GM10847 (cell line): ENCODE results near the gene LRRC4B.

Experiments
- POLR2A ChIP-seq: IDR thresholded peaks from 2 replicates; pipeline ENCODE4 v1.6.1; 2011; ENCODE audit not compliant: insufficient read length; ENCODE audit errors: extremely low read depth

Gene LRRC4B

DNA sequence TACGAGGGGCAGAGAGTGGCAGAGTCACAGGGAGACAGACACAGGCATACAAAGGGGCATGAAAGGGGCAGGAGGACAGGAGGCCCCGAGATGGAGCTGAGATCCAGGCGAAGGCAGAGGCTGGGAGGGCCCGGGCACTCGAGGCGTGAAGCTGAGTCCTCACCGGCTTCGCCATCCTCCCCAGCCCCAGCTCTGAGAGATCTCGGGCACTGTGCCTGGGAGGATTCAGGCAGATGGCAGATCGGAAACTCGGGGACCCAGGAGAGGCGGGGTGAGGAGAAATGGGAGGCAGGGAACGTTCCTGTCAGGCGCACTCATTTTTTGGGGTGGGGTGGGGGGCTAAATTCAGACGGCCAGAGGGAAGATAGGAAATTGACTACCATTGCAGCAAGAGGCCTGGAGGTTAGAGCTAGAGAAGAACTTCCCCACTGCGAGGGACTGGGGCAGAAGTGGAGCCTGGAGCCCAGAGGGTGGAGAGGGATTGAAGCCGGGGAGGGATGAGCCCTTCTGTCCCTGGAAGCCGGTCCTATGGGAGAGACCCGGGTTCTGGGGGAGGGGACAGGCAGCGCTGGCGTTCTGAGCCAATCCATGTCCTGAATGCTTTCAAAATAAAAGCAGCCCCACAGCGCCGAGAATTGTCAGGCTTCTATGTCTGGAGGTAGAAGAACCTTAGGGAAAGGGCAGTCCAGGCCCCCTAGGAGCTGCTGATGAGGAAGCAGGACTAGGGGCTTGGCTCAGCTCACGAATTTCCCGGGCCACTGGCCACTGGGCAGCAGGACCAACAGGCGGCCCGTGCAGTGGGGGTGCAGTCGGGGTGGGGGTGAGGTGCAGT, 12.6 kb downstream of the LRRC4B start:
- TF ChIP-seq POLR2A: no peak

DNA sequence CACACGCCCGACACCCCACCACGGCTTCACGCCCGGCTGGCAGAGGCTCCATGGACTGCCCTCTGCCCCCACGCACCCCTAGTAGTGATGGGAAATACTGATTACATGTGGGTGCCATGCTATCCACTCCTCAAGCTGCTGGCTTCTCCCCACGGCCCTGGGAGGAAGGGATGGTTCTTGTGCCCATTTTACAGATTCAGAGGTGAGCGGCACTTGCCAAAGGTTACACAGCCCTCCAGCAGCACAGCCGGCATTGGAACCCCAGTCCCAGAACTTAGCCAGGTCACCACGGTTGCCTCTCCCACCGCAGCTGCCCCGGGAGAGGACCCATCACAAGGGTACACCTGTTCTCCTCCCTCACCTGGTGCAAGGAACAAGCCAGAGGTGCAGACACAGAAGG, 13.2 kb downstream of the LRRC4B start:
- no peak for TF ChIP-seq POLR2A

- TF ChIP-seq POLR2A: no peak
These were observed 14.0 kb downstream of the LRRC4B start for GRCh38 chr19:50554212-50554611.

GRCh38 chr19:50553134-50553703, 15.0 kb downstream of the LRRC4B start:
- TF ChIP-seq POLR2A: no peak

- no peak for TF ChIP-seq POLR2A
These were observed 15.7 kb downstream of the LRRC4B start for GRCh38 chr19:50552540-50552939.

- TF ChIP-seq POLR2A: no peak
These were observed 16.5 kb downstream of the LRRC4B start for GRCh38 chr19:50551715-50552187.

GRCh38 chr19:50551034-50551714, 17.1 kb downstream of the LRRC4B start:
- TF ChIP-seq POLR2A: no peak

DNA sequence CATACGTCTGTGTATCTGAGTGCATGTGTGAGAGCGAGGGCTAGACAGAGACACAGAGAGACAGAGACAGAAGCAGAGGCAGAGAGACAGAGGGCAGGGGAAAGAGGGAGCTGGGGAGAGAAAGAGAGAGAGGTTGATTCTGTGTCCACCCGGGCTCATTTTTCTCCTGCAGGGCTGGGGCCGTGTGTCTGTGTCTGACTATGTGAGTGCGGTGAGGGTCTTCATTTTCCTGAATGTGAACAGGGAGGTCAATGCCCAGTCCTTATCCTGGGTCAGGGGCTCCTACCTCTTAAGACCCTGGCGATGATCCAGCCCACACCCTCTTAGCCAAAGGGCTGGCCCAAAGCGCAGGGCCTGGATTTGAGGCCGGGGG, 17.7 kb downstream of the LRRC4B start:
- no peak for TF ChIP-seq POLR2A

GRCh38 chr19:50549927-50550593, 18.2 kb downstream of the LRRC4B start:
- TF ChIP-seq POLR2A: no peak

GRCh38 chr19:50549059-50549926, 18.9 kb downstream of the LRRC4B start:
- no peak for TF ChIP-seq POLR2A

DNA sequence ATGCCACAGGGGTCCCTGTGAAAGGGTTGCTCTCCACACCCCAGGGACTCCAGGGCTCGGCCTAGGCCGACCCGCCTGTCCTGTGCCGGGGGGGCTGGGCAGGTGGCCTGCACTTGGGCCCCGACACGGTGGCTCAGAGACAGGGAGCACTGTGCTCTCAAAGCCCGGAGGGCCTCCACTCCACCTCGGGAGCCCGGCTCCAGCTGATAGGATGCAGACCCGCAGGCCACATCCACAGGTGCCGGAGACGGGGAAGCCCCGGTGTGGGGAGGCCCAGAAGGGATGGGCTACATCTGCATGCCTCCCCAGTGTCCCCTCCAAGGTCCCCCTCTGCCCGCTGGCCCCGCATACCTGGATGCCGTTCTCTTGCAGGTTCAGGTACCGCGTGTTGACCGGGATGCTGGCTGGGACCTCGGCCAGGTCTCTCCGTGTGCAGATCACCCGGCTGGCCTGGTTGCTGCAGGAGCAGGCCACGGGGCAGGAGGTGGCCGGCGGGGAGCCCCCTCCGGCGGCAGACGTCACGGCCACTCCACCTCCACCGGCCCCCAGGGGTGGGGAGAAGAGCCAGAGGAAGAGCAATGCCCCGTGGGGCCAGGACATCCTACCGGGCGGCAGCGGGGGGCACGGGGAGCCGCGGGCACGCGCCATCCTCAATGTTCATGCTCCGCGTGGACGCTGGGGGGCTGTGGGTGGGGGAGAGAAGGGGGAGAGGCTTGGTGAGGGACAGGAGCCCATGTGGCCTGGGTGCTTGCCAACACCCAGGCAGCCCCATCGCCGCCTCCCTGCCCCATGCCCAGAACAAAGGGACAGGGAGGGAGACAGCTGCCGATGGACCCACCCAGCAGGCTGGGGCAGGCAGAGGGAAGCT, 19.8 kb downstream of the LRRC4B start:
- no peak for TF ChIP-seq POLR2A

GRCh38 chr19:50547385-50548190, 20.6 kb downstream of the LRRC4B start:
- TF ChIP-seq POLR2A: no peak
